ENCODE measurements around the gene CSTPP1.

CSTPP1 gene

DNA sequence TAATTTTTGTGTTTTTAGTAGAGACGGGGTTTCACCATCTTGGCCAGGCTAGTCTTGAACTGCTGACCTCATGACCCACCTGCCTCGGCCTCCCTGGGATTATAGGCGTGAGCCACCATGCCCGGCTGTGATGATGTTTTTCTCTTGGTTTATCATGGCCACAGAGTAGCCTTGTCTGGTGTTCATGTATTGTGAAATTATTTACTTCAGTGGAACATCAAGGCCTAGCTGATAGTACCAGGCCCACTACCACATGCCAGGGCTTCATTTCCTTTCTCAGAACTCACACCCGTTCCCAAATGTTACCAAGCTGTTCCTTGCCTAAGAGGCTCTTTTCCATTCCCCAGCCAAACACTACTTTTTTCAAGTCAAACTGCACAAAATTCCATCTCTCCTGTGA, 272.1 kb downstream of the CSTPP1 start:
- no peak for DNase-seq (ENCODE audit: low read depth)
